ENCODE measurements around the gene SMIM13.

GRCh38 chr6:11067348-11067747, 26.3 kb upstream of the SMIM13 start:
- TF ChIP-seq EZH2 (IDR thresholded peaks at IDR 0.05; ENCODE audit: low read length) (no peak), CTCF (optimal IDR thresholded peaks at IDR 0.05 in 1 of 3, IDR thresholded peaks at IDR 0.05 in 1 of 3, conservative IDR thresholded peaks at IDR 0.05 in 1 of 3; ENCODE audit: extremely low read depth in 1 of 3, insufficient read depth in 2 of 3, low read length in 3 of 3) (no peak)

Data from keratinocyte (primary cell).